Testis (tissue), 3 donors: ENCODE measurements around the gene RS1. TPM values are rescaled to one million over a fixed set of nuclear protein-coding genes. Genes with fewer than 3 reads are reported as not detected.

Experiments used
- DNase-seq: peaks from one replicate; pipeline ENCODE4 v3.0.0-alpha.2; 2019
- H3K27ac ChIP-seq, 2 donors: fragments of 200-600 bp; sonication (generic); one replicate each; pipeline ENCODE4 v1.5.1; 2019
- H3K27me3 ChIP-seq: fragments of 200-600 bp; sonication (generic); one replicate; pipeline ENCODE4 v1.5.1; 2019
- H3K36me3 ChIP-seq: fragments of 200-600 bp; sonication (generic); one replicate; pipeline ENCODE4 v1.5.1; 2017; ENCODE audit warnings: low read depth; ENCODE audit errors: missing control alignments
- H3K4me1 ChIP-seq: fragments of 200-600 bp; sonication (generic); one replicate; pipeline ENCODE4 v1.5.1; 2019
- H3K4me3 ChIP-seq, 2 donors: fragments of 200-600 bp; sonication (generic); one replicate each; pipeline ENCODE4 v1.5.1; 2017 to 2019
- H3K9me3 ChIP-seq: fragments of 200-600 bp; sonication (generic); one replicate; pipeline ENCODE4 v1.5.1; 2017
- POLR2A ChIP-seq: fragments of 450-650 bp; IDR thresholded peaks from one replicate; pipeline ENCODE4 v1.6.1; 2017; ENCODE audit warnings: antibody characterized with exemption, mild to moderate bottlenecking, moderate library complexity
- WGBS, 2 donors: methylation state at CpG; one replicate each; pipeline ENCODE4 v1.1.5; 2018; 5-methylcytosine and 5-hydroxymethylcytosine counted together
- intact Hi-C: fragments of 100-400 bp; cut with DNase I; formaldehyde crosslinking; loops from one replicate; pipeline ENCODE4 v1.15.1; 2023; ENCODE audit warnings: low total_unique reads
- polyA plus RNA-seq: library from polyadenylated mRNA; stranded (reverse); fragments of 350-450 nt; fragmentation: Illumina TruSeq; extraction: RNeasy Lipid Tissue Mini Kit (QIAGEN cat#74804); gene quantifications from one replicate; pipeline ENCODE4 v1.2.3, GENCODE V29; 2014; ENCODE audit warnings: low read depth, low replicate concordance; ENCODE audit not compliant: insufficient read depth
- total RNA-seq, 2 donors: library from RNA; depleted of rRNA; stranded (reverse); fragments of >200 nt; gene quantifications; one replicate each; pipeline ENCODE4 v1.2.3, GENCODE V29; 2016
- TF ChIP-seq, protein P1 (sequence below), 3 experiments: fragments of 450-650 bp in 2 of 3; fragments of 200-600 bp in 1 of 3; sonication (generic) in 1 of 3; IDR thresholded peaks; one replicate each; pipeline ENCODE4 v1.5.1; 2016 to 2019; ENCODE audit warnings: antibody characterized with exemption in 3 of 3, mild to moderate bottlenecking in 2 of 3, moderate library complexity in 1 of 3

The RS1 gene
- total and polyA plus RNA-seq, 3 donors from 2014 or later = not detected

DNA sequence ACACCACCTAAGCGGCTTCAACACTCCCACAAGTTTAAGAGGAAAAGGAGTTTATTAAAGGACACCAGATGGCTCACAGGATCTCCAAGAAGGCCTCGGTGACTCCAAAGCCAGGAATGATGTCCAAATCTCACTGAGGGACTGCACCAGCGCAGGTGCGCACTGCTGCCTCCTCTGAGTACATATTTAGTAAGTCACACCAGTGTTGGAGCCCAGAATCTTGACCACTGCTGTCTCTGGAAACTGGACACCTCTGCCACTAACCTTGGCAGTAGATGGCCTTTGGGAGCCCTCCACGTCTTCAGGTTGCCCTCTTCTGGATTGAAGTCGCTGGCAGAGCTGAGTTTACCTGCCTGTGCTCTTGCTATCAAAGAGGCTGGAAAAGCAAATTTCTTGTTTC lies 10.1 kb upstream of the RS1 start:
- whole genome bisulfite sequencing, 2 donors = 86 to 92% methylated on average over 6 of the region's 6 CpGs
- Histone ChIP-seq H3K27me3 (no peaks in the 10 kb centered on the region), H3K36me3 (no peaks in the 10 kb centered on the region), H3K4me3 (no peak overlapping the region), H3K9me3 (no peaks in the 10 kb centered on the region), H3K27ac (no peak overlapping the region), H3K4me1 (no peaks in the 10 kb centered on the region)
- intact Hi-C loops = no loop called here
- TF ChIP-seq POLR2A = no peak
- TF ChIP-seq, protein P1, sequence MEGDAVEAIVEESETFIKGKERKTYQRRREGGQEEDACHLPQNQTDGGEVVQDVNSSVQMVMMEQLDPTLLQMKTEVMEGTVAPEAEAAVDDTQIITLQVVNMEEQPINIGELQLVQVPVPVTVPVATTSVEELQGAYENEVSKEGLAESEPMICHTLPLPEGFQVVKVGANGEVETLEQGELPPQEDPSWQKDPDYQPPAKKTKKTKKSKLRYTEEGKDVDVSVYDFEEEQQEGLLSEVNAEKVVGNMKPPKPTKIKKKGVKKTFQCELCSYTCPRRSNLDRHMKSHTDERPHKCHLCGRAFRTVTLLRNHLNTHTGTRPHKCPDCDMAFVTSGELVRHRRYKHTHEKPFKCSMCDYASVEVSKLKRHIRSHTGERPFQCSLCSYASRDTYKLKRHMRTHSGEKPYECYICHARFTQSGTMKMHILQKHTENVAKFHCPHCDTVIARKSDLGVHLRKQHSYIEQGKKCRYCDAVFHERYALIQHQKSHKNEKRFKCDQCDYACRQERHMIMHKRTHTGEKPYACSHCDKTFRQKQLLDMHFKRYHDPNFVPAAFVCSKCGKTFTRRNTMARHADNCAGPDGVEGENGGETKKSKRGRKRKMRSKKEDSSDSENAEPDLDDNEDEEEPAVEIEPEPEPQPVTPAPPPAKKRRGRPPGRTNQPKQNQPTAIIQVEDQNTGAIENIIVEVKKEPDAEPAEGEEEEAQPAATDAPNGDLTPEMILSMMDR (IDR thresholded peaks at IDR 0.05) = no peak
- no peak for DNase-seq

DNA sequence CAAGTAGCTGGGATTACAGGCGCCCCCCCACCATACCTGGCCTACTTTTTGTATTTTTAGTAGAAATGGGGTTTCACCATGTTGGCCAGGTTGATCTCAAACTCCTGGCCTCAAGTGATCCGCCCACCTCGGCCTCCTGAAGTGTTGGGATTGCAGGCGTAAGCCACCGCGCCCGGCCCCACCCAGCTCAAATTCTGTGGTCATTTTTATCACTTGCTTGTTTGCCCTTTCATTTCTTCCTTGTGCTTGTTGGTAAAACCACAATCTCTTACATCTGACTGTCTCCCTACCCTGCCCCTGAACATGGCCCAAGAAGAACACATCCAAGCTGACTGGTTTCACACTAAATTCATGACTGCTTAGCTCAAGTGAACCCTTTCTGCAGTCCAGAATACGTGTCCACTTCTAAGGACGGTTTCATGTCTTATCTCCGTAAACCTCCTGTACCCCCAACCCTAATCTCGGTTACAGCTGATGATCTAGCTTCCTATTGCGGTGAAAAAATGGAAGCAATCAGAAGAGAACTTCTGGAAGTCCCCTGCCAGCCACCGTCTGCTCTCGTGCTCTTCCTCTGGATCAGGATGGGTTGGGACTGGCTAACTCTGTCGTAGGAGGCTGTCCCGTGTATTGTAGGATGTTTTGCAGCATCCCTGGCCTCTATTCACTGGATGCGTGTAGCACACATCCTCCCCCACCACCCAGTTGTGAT lies 5.4 kb upstream of the RS1 start:
- Histone ChIP-seq H3K27ac (no peak overlapping the region), H3K27me3 (no peaks in the 10 kb centered on the region), H3K9me3 (no peaks in the 10 kb centered on the region), H3K36me3 (no peaks in the 10 kb centered on the region), H3K4me1 (no peaks in the 10 kb centered on the region), H3K4me3 (no peak overlapping the region)
- TF ChIP-seq, protein P1 (IDR thresholded peaks at IDR 0.05) = no peak
- no peak for TF ChIP-seq POLR2A
- intact Hi-C loops = no loop called here
- 84 to 85% methylated on average over 10 to 17 of the region's 17 CpGs for WGBS, 2 donors
- DNase-seq = no peak

DNA sequence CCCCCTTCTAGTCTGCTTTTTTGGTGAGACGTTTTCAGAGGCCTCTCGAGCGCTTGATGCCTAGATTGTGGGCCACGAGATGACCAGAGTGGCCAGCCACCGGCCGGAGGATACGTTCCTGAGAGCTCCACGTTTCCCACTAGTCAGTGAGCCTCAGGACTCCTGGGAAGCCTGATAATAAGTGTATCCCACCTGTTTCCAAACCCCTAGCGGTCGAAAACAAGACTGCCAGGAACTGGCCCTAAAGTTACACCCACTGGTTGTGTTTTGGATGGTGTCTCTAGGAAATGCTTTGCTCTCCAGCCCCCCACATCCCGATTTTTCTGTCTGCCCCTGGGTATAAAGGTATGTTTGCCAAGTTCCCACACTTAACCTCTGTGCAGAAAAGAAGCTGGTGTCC lies 4.6 kb upstream of the RS1 start:
- H3K27me3 ChIP-seq = no peaks in the 10 kb centered on the region
- WGBS, 2 donors = 39 to 60% methylated on average over 9 to 11 of the region's 11 CpGs
- H3K4me3 ChIP-seq = no peak overlapping the region
- peak; percentile 15 for DNase-seq
- no peaks in the 10 kb centered on the region for H3K4me1 ChIP-seq
- no peak for TF ChIP-seq POLR2A
- TF ChIP-seq, protein P1 (IDR thresholded peaks at IDR 0.05) = peak in 1 of 3 experiments; percentile 23
- intact Hi-C loops = no loop called here
- H3K27ac ChIP-seq = no peak overlapping the region
- H3K36me3 ChIP-seq = no peaks in the 10 kb centered on the region
- no peaks in the 10 kb centered on the region for H3K9me3 ChIP-seq

DNA sequence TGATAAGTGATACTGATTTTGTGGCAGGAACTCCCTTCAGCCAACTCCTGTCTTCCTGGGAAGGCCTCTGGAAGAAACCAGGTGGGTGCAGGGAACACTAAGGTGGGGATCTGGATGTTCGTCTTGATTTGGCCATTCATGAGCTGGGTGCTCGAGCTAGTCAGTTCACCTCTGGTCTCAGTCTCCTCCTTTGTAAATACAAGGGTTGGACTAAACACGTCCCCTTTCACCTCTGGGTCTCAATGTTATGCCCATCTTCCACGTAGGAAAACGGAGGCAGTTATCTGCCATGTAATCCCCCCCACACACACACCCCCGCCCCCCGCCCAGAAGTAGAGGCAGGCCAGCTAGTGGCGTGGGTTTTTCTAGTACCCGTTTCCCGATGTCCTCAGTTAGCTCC lies 4.1 kb upstream of the RS1 start:
- WGBS, 2 donors = 45 to 64% methylated on average over 6 to 10 of the region's 10 CpGs
- TF ChIP-seq, protein P1 (IDR thresholded peaks at IDR 0.05) = no peak
- no peak for TF ChIP-seq POLR2A
- intact Hi-C loops = no loop called here

More for the DNA sequence above, 4.1 kb upstream of the RS1 start:
- DNase-seq = no peak
- no peaks in the 10 kb centered on the region for H3K36me3 ChIP-seq
- no peak overlapping the region for H3K27ac ChIP-seq
- H3K9me3 ChIP-seq = no peaks in the 10 kb centered on the region
- H3K4me3 ChIP-seq = no peak overlapping the region
- H3K4me1 ChIP-seq = no peaks in the 10 kb centered on the region
- H3K27me3 ChIP-seq = no peaks in the 10 kb centered on the region
